Esophagus muscularis mucosa (tissue), 3 donors: Measurements from ENCODE around the gene BTBD19.

Experiments
- CTCF ChIP-seq, 3 experiments: fragments of 200-600 bp in 2 of 3; fragments of 450-650 bp in 1 of 3; sonication (generic) in 2 of 3; IDR thresholded peaks; one replicate each; pipeline ENCODE4 v1.5.1; 2017 to 2019; ENCODE audit warnings: antibody characterized with exemption in 3 of 3, mild to moderate bottlenecking in 2 of 3, moderate library complexity in 1 of 3
- POLR2A ChIP-seq: fragments of 450-650 bp; IDR thresholded peaks from one replicate; pipeline ENCODE4 v1.6.1; 2017; ENCODE audit warnings: antibody characterized with exemption, moderate library complexity, mild to moderate bottlenecking, low read depth
- POLR2AphosphoS5 ChIP-seq, 2 donors: sonication (generic); formaldehyde crosslinking; IDR thresholded peaks; one replicate each; pipeline ENCODE4 v1.6.1; 2017; ENCODE audit warnings: antibody characterized with exemption in 2 of 2

GRCh38 chr1:44860891-44861425 is 52.6 kb downstream of the BTBD19 start:
- no peak for TF ChIP-seq POLR2A
- no peak for TF ChIP-seq CTCF (IDR thresholded peaks at IDR 0.05)
- TF ChIP-seq POLR2AphosphoS5 (IDR thresholded peaks at IDR 0.05) = no peak
